DMS153 treated with DMSO at 0.1 percent for 48 hours (cell line): ENCODE measurements around the gene PRLR.
"Not testable (repeated sequence)": the region's sequence is repeated elsewhere in the genome, so short reads cannot be mapped to it uniquely, and the experiment has no call there.

Source experiments
- DNase-seq: peaks from one replicate; lab custom pipeline; 2025; ENCODE audit not compliant: unreplicated experiment; lab: John Stamatoyannopoulos, UW

Gene PRLR

DNA sequence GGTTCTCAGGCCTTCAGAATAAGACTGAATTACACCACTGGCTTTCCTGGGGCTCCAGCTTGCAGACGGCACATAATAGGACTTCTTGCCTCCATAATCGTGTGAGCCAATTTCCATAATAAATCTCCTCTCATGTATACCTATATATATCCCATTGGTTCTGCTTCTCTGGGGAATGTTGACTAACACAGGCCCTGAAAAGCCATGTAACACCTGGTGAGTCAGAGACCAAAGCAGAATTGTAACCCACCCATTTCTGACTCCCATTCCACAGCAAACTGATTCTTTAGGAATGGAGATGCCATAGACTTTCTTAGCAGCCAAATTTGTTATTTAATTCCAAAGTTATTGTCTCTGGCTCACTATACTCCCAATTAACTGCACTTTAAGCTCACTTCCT lies 97.1 kb downstream of the PRLR start:
- DNase-seq: no peak

DNA sequence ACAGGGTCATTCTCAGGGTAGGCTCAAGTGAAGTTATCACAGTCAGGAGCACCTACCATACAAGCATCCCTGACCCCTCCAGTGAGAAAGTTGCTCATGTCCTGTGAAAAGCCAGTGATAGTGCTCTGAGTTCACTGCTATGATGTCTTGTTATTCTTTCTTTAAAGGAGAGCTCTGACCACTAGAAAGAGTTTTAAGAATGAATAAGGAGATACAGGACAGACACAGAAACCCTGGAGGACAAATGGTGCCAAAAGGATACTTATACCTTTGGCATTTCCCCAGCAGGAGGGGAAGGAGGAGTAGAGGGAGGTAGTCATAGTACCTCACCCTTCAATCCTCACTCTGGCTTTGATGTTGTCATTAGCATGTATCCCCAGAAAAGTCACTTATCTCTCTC lies 98.6 kb downstream of the PRLR start:
- DNase-seq: no peak

DNA sequence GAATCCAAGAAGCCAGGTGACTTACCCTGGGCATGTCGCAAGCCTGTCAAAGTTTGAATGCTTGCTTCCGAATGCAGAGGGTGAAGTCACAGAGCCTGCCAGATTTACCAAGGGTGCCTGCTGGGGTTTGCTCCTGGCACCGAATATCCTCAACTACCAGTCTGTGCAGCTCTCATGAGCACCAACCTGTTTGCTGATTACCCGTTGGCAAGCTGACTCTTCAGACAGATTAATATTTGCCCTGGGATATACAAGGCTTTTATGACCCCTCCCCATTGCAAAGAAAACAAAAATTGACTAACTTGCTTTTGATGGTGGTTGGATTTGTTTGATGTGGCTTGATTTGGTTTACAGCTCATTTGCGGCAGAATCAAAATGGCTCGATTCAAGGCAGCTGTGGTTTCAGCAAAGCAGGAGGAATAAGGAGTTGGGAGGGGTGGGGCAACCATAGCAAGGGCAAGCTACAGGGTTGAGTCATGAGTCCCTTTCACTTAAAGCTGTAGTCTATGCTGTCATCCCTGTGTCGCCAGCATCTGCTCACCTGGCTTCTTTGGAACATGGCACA lies 100.3 kb downstream of the PRLR start:
- no peak for DNase-seq

DNA sequence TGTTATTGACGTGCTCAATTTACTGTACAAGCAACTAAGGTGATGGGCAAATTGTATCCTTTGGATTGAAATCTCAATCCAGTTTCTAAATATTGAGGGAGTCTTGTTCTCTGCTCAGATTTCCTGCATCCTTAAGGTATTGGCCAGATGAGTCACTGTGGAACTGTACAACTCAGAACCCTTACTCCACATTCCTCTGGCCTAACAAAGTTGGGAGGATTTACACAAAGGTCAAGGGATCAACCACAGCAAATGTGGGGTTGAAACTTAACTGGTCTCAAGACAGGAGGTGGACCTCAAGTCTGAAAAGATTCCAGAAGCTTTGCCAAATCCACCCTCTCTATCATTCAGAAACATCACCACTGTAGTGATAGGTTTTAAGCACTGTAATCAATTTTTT lies 101.0 kb downstream of the PRLR start:
- DNase-seq: no peak

DNA sequence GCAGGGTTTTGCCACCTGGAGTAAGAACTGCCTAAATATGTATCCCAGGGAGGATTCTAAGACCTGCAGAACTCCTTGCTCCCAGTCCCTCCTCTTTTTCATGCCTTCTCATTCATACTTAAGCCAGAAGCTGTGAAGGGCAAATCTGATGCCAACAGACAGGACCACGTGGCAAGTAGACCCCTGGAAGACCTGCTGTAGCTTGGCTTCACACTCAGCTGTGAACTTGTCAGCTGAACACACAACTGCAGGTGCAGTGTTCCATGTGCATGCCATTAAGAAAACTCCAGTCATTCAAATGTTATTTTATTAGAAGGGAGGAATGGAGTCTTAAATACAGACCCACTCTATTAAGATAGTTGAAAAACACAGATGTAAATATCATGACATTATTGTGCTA lies 103.3 kb downstream of the PRLR start:
- DNase-seq: no peak

DNA sequence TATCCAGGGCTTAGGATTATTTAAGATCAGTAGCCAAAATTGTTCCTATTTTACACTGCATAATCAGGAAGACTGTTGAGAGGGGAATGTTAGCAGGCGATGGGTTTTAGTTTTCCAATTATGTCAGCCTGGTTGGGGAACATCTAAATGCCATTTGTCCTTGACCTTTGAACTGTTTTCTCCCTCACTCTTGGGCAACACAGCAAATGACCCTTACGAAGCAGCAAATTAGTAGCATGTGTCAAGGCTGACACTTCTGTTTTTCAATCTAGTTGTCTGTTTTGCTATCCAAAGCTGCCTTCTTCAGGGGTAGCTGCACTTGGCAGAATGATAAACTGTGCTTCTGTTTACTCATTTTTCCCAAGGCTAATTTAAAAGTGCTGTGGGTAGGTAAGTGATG lies 104.5 kb downstream of the PRLR start:
- DNase-seq: no peak

DNA sequence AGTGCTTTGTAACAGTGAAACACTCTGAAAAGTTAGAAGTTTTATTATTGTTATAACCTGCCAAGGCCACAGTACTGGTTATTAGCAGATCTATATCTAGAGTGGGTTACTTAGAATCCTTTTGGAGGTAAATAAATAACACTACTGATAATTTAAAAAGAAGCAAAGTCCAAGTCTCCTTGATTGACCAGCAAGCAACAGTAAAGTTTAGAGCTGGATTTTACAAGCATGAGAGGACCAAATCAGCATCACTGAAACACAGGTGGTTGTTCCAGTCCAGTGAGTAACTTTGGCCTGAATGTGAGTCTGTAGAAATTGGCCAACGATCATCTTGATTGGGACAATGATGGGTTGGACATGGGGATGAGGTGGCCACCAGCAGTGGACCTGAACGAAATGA lies 105.4 kb downstream of the PRLR start:
- DNase-seq: no peak

DNA sequence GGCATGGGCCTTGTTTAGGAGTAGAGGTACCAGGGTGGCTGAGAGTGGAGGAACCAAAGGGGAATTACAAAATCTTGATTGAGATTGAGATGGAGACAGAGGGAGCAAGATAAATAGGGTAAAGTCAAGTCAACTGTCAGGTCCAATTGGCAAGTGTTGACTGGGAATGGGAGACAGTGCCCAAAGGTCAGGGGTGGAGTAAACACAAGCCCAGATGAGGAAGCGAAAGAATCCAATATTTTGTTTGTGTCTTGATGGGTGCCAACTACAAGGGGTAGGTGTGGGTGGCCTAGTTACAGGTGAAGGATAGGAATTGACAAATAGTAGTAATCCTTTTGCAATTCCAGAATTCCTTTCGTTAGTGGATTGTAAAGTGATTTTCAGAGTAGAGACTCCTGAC lies 107.5 kb downstream of the PRLR start:
- DNase-seq: no peak

DNA sequence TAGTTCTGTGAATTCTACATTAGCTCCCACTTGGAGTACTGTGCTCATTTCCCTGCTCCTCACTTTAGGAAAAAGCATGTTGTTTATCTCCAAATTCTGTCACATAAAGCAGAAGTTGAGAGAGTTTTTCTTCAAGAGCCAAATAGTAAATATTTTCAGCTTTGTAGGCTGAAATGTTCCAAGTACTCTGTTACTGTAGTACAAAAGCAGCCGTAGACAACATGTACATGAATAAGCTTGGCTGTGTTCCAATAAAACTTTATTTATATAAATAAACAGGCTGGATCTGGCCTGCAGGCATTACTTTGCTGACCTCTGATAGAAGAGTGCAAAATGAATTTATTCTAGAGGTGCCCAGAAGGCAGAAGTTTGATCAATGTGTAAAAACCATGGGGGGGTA lies 109.6 kb downstream of the PRLR start:
- DNase-seq: no peak

DNA sequence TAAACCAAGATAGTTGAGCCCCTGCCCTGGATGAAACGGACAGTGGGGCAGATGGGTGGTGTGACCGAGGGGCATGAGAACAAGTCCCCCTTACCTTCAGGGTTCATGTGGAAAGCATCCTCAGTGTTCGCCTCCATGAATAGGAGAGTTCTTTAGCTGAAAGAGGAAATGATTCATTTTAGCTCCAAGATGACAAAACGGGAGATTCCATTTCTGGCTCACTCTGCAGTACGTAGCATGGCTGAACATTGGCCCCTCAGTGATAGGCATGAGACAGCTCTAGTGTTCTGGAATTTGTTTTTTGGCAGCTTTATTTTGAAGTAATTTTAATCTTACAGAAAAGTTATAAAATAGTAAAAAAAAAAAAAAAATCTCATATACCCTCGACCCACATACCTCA lies 112.3 kb downstream of the PRLR start:
- DNase-seq: no peak

DNA sequence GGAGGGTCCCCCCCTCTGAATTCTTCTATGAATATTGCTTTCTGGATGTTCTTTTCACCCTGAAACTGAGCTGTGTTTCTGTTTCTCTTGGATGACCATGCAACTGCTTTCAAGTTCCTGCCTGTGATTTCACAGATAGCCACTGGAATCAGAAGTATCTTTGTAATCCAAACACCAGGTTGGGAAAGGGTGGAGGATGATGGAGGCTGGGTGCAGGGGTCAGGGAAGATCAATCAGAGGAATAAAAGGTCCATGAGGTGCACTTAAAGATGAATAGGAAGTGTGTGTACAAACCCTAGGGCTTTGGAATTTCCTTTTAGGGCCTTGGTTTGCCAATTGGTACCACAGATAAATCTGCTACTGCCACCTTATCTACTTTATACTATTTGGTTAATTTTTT lies 114.4 kb downstream of the PRLR start:
- DNase-seq: no peak

DNA sequence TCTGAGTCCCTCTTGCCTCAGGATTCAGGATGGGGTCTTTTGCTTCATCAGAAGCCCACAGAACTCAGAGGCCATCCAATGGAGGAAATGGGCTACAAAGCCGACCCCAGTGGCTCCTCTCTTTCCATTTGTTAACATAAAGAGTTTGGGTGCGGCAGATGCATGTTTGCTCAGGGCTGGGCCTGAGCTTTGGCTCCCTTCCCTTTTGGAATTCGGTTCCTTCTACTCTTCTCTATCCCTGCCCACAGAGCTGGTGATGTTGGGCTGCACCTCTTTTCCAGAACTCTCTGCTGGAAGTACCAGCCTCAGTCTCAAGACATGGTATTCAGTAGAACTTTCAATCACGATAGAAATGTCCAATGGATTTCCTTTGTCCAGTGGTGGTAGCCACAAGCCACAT lies 115.6 kb downstream of the PRLR start:
- DNase-seq: no peak

DNA sequence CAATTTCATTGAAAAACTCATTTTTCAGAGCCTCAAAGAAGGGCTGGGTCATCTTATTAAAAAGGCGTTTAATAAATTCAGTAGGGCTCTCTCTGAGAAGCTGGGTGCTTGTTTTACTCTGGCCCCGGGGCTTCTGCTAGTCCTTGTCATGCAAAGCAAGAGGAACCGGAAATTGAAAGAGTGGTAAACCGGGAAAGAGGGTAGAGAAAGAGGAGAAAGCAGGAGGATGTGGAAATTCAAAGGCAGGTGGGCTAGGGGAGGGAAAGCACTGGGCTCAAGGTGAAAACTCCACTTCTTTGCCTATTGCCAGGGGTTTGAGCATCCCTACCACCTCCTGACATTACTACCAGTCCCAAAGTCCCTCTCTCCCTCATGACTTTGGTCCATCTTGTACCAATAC lies 118.0 kb downstream of the PRLR start:
- no peak for DNase-seq

DNA sequence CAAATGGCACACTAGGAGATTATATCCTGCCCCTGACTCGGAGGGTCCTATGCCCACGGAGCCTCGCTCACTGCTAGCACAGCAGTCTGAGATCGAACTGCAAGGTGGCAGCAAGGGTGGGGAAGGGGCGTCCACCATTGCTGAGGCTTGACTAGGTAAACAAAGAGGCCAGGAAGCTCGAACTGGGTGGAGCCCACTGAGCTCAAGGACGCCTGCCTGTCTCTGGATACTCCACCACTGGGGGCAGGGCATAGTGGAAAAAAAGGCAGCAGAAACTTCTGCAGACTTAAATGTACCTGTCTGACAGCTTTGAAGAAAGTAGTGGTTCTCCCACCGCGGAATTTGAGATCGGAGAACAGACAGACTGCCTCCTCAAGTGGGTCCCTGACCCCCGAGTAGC lies 125.7 kb downstream of the PRLR start:
- not testable (repeated sequence) for DNase-seq

DNA sequence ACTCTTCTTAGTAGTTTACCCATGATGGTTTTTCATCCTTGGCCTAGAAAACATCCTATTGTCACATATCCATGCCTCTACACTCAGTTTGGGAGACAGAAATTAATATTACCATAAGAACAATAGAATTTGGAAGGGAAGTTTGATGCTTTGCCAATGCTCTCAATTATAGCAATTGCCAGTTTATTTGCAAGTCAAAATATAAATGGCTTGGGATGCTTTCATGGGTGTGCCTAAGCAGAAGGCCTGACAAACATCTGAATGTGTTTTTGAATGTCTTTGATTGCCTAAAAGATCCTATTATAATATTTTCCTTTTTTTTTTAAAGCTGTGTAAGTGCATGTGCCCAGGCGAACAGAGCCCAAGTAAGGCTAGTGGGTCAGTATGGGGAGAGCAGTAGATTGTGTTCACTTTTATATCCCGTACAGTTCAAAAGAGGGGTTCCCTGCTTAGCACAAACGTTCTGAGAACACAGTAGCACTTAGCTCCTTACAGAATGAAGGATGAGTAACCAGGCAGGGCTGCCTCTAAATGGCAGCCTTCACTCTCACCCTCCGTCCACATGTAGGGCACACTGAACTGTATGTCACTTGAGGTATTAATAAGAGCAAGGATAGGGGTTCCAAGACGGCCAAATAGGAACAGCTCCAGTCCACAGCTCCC lies 126.5 kb downstream of the PRLR start:
- DNase-seq: no peak

DNA sequence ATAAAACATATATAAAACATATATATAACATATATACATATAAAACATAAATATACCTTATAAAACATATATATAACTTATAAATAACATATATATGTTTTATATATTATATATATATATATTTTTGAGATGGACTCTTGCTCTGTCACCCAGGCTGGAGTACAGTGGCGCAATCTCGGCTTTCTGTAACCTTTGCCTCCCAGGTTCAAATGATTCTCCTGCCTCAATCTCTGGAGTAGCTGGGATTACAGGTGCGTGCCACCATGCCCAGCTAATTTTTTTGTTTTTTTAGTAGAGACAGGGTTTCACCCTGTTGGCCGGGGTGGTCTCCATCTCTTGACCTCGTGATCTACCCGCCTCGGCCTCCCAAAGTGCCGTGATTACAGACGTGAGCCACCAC lies 128.6 kb downstream of the PRLR start:
- not testable (repeated sequence) for DNase-seq

DNA sequence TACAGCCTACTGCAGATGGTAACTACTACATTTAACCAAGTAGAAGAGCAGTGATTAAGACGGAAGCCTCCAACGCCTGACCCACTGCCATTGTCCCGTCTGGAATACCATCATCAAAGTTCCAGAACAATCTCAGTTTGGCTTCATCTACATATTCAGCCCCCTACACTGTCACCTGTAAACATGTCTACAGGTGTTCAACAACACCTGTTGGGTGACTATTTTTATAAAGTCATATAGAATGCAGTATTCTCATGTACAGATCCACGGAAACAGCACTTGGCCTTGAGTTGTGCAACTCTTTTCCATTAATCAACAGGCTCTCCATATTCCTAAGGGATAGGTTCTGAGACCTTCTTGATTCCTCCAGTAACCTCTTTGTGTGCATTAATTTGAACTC lies 129.3 kb downstream of the PRLR start:
- no peak for DNase-seq

DNA sequence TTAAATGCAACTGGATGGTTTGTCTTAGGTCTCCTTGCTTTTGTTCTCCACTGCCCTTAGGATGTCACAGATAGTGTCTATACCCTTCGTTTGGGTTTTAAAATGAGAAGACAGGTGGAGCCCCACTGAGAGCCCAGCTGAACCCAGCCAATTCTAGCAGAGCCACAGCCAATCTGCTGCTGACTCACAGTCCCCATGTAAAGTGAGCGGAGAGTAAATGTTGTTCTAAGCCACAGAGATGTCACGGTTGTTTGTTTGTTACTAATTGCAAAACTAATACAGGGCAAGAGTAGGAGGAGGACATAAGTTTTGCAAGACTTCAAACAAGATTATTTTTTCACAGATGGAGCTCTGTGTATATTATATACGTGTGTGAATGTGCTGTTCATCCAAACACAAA lies 132.1 kb downstream of the PRLR start:
- DNase-seq: no peak

DNA sequence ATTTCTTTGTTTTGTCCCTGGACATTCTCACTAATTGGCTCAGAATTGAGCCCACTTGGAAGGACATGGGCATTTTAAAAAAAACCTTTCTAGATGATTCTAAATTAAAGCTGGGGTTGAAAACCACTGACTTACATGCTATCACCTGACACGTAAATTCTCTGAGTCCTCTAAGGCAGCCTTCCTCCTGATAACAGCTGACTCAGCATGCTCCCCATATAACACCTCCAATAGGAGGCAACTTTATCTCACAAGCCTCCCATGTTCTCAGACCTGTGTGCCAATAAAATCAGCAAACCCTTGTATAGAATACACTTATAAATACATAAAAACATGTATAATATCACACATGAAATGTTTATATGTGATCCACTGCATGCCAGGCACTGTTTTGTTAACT lies 133.4 kb downstream of the PRLR start:
- no peak for DNase-seq

DNA sequence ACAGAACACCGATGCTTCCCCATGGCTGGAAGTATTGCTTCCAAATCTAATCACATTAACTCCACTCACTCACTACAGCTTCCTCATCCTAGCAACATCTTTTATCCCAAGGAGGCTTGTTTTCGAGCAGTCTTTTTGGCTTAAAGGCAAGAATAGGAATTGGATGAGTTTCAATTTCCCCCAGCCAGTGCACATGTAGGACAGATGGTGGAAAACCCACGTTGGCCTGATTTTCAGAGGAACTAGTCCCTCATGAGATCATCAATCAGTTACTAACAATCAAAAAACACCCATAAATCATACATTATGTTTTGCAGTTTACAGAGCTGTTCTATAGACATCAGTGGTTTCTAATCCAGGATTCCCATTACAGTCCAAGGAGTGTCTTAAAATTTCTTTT lies 134.1 kb downstream of the PRLR start:
- DNase-seq: no peak

DNA sequence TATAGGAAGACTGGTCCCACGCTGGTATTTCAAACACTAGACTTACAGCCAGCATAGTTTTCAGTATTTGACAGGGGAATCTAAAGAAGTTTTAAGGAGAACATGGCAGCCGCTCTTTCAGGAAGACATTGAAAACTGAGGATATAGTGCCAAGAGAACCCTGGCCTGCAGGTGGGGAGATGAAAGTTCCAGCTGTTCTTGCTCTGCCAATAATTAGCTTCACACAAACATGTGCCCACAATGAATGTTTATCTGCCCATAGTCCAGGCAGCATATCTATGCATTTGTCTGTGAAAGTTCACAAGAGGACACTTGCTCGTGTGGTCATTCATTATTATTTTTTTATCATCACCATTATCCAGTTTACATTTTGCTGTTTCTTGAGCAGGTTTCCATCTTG lies 134.9 kb downstream of the PRLR start:
- no peak for DNase-seq

DNA sequence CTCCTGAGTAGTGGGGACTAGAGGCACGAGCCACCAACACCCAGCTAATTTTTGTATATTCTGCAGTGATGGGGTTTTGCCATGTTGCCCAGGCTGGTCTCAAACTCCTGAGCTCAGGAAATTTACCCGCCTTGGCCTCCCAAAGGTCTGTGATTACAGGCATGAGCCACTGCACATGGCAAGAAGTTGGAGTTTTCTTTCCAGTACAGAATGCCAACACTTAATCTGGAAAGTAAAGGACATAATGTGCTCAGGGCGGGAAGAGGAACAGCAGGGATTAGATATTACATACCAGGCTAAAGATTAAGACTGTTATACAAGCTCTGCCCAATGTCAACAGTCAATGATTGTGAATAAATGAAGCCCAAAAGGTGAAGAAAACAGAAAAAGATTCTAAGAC lies 135.3 kb downstream of the PRLR start:
- DNase-seq: no peak

DNA sequence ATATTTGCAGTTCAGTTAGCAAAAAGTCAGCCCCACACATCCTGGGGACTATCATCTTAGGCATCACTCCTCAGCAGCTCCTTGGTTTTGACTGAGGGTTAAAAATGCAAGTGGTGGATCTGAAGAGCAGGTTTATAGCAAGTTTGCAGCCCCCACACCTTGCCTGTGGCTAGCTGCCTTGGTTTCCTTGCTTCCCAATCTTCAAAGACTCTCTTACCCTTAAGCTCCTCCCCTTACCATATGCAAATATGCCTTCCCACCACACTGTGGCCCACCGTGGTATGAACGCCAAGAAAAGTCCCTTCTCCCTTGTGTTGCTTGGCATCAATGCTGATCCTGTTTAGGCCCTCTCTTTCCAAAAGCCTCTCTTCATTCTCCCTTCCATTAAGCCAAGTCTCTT lies 137.6 kb downstream of the PRLR start:
- DNase-seq: no peak
